T-cell (primary cell): ENCODE measurements around the gene EFHC1. TPM values are rescaled to one million over a fixed set of nuclear protein-coding genes. Genes with fewer than 3 reads are reported as not detected.

Experiments used
- total RNA-seq, 35 experiments: library from RNA in 6 of 35; stranded (reverse) in 6 of 35; fragments of 120-200 nt in 1 of 35; gene quantifications; one replicate each; pipeline versions ENCODE4 v1.2.1 to v1.2.4 and lab custom pipeline; 2013 to 2026

Gene EFHC1
- total RNA-seq, 5 donors from 2014 or later (not counting 1 experiment from before 2014, with no cell fraction given) = 4.5 to 8.6 (median 6.2) TPM

Other genes with a start within 250 kb of the EFHC1 start
- gene IL17A, start 234.0 kb upstream of the EFHC1 start, total RNA-seq = not detected
- not detected for gene IL17F, start 175.8 kb upstream of the EFHC1 start, total RNA-seq
- 10 to 100 TPM; 22.9 to 52.1 (median 47.5) TPM for gene MCM3, start 135.6 kb upstream of the EFHC1 start, total RNA-seq
- 10 to 100 TPM; 12.0 to 35.2 (median 30.2) TPM for gene PAQR8, start 58.2 kb upstream of the EFHC1 start, total RNA-seq
- gene TRAM2, start 156.7 kb downstream of the EFHC1 start, total RNA-seq = 10 to 100 TPM in 1 of 5 donors, 1 to 10 TPM in 4; 8.8 to 12.1 (median 9.3) TPM